Astrocyte (in vitro differentiated cells and primary cell): ENCODE results near the gene NKX1-1. TPM values are rescaled to one million over a fixed set of nuclear protein-coding genes. Genes with fewer than 3 reads are reported as not detected.

Experiments
- DNase-seq: peaks from one replicate; pipeline ENCODE4 v3.0.0-alpha.2; 2010; ENCODE audit warnings: low read depth
- FAIRE-seq: peaks from 2 replicates; lab custom pipeline; 2011; peaks lifted over from hg19 to GRCh38; lab: Jason Lieb, UNC
- H2AFZ ChIP-seq: 2 replicates; pipeline ENCODE4 v1.6.0; 2012; ENCODE audit warnings: low read depth, low read length, inconsistent platforms
- H3K27ac ChIP-seq: 2 replicates; pipeline ENCODE4 v1.5.1; 2011; ENCODE audit warnings: low read depth, low read length, inconsistent platforms
- H3K27me3 ChIP-seq: 2 replicates; pipeline ENCODE4 v1.6.0; 2011; ENCODE audit warnings: low read length, inconsistent platforms; ENCODE audit not compliant: insufficient read depth
- H3K36me3 ChIP-seq: 2 replicates; pipeline ENCODE4 v1.5.1; 2011; ENCODE audit warnings: low read length, inconsistent platforms; ENCODE audit not compliant: insufficient read depth
- H3K4me1 ChIP-seq: 2 replicates; pipeline ENCODE4 v1.5.1; 2011; ENCODE audit warnings: low read length, inconsistent platforms; ENCODE audit not compliant: insufficient read depth
- H3K4me2 ChIP-seq: 2 replicates; pipeline ENCODE4 v1.6.0; 2012; ENCODE audit warnings: low read length, inconsistent platforms
- H3K4me3 ChIP-seq: 2 replicates; pipeline ENCODE4 v1.5.1; 2011; ENCODE audit warnings: low read depth, mild to moderate bottlenecking, low read length, inconsistent platforms; ENCODE audit not compliant: insufficient read depth
- H3K79me2 ChIP-seq: 2 replicates; pipeline ENCODE4 v1.6.0; 2012; ENCODE audit warnings: mild to moderate bottlenecking, low read length, inconsistent platforms; ENCODE audit not compliant: insufficient read depth
- H3K9ac ChIP-seq: 2 replicates; pipeline ENCODE4 v1.6.0; 2012; ENCODE audit warnings: mild to moderate bottlenecking, low read length, inconsistent platforms
- H3K9me3 ChIP-seq: 2 replicates; pipeline ENCODE4 v1.5.1; 2012; ENCODE audit warnings: low read depth, mild to moderate bottlenecking, low read length, inconsistent platforms; ENCODE audit not compliant: insufficient read depth
- H4K20me1 ChIP-seq: 2 replicates; pipeline ENCODE4 v1.6.0; 2012; ENCODE audit warnings: low read length, inconsistent platforms; ENCODE audit not compliant: insufficient read depth
- H3K27ac Mint-ChIP-seq: one replicate; pipeline ENCODE4 v1.8.0; 2021; ENCODE audit warnings: mild to moderate bottlenecking, mixed read lengths; ENCODE audit not compliant: unreplicated experiment
- H3K27me3 Mint-ChIP-seq: one replicate; pipeline ENCODE4 v1.8.0; 2021; ENCODE audit warnings: low read depth, mixed read lengths; ENCODE audit not compliant: unreplicated experiment
- H3K36me3 Mint-ChIP-seq: one replicate; pipeline ENCODE4 v1.8.0; 2021; ENCODE audit warnings: low read depth, mixed read lengths; ENCODE audit not compliant: unreplicated experiment
- H3K4me1 Mint-ChIP-seq: one replicate; pipeline ENCODE4 v1.8.0; 2021; ENCODE audit warnings: low read depth, mixed read lengths; ENCODE audit not compliant: unreplicated experiment
- H3K4me3 Mint-ChIP-seq: one replicate; pipeline ENCODE4 v1.8.0; 2021; ENCODE audit warnings: mild to moderate bottlenecking, moderate library complexity, mixed read lengths; ENCODE audit not compliant: unreplicated experiment
- H3K9me3 Mint-ChIP-seq: one replicate; pipeline ENCODE4 v1.8.0; 2021; ENCODE audit warnings: mild to moderate bottlenecking, mixed read lengths; ENCODE audit not compliant: unreplicated experiment
- EZH2 ChIP-seq: IDR thresholded peaks from 2 replicates; pipeline ENCODE4 v1.6.1; 2012; ENCODE audit warnings: mild to moderate bottlenecking, low read length, inconsistent platforms; ENCODE audit not compliant: insufficient read depth
- total RNA-seq: library from RNA; stranded (reverse); gene quantifications from 2 replicates; pipeline ENCODE4 v1.2.1, GENCODE V29; 2021
- TF ChIP-seq, protein P1 (sequence below): IDR thresholded peaks from 2 replicates; pipeline ENCODE4 v1.5.1; 2011; ENCODE audit warnings: low read depth, mild to moderate bottlenecking, inconsistent platforms, low read length, moderate library complexity; ENCODE audit not compliant: insufficient read depth

NKX1-1 gene
- total RNA-seq, 1 donor from 2014 or later: not detected

DNA sequence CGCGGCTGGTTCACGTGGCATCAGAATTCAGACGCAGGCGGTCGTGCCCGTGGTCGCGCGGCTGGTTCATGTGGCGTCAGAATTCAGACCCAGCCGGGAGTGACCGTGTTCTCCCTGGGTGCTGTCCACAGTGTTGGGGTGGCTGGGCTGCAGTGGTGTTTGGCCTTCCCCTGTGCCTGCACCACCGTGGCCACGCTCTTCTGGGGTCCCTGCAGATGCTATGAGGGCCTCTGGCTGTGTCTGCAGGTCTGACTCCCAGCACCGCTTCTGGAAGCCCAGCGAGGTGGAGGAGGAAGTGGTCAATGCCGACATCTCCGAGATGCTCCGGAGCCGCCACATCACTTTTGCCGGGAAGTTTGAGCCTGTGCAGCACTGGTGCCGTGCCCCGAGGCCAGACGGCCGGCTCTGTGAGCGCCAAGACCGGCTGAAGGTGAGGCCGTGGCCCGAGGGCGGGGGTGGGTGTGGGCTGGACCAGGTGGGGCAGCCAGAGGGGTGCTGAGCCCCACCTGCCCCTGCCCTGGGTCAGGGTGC lies 26.4 kb downstream of the NKX1-1 start:
- no peaks in the 10 kb centered on the region for H3K4me1 ChIP-seq

DNA sequence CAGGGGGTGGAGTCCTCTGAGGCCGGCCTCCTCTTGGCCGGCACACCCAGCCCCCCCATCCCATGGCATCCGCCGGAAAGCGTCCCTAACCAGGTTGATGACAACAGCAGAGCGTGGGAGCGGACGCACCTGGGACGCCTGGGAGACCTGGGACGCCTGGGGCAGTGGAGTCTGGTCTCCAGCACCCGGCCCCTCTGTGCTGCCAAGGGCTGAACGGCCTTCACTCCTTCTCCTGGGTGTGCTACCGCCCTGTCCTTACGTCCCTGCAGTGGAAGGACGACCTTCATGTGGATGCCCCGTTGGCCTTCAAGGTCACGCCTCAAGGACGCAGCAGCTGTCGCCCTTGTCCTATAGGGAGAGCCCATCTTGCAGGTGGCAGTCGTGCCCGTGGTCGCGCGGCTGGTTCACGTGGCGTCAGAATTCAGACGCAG lies 26.9 kb downstream of the NKX1-1 start:
- H3K36me3 ChIP-seq: no peaks in the 10 kb centered on the region
- Mint-ChIP-seq H3K36me3 (peaks cover 3% of the 10 kb centered on the region), H3K27ac (no peak overlapping the region), H3K4me1 (no peaks in the 10 kb centered on the region), H3K9me3 (no peaks in the 10 kb centered on the region), H3K27me3 (no peaks in the 10 kb centered on the region), H3K4me3 (no peak overlapping the region)
- H3K4me3 ChIP-seq: no peak overlapping the region
- no peak overlapping the region for H3K4me2 ChIP-seq
- DNase-seq (no peak), FAIRE-seq (no peak)
- H4K20me1 ChIP-seq: no peaks in the 10 kb centered on the region
- TF ChIP-seq, protein P1, sequence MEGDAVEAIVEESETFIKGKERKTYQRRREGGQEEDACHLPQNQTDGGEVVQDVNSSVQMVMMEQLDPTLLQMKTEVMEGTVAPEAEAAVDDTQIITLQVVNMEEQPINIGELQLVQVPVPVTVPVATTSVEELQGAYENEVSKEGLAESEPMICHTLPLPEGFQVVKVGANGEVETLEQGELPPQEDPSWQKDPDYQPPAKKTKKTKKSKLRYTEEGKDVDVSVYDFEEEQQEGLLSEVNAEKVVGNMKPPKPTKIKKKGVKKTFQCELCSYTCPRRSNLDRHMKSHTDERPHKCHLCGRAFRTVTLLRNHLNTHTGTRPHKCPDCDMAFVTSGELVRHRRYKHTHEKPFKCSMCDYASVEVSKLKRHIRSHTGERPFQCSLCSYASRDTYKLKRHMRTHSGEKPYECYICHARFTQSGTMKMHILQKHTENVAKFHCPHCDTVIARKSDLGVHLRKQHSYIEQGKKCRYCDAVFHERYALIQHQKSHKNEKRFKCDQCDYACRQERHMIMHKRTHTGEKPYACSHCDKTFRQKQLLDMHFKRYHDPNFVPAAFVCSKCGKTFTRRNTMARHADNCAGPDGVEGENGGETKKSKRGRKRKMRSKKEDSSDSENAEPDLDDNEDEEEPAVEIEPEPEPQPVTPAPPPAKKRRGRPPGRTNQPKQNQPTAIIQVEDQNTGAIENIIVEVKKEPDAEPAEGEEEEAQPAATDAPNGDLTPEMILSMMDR: no peak
- no peak for TF ChIP-seq EZH2
- H3K4me1 ChIP-seq: no peaks in the 10 kb centered on the region
- no peak overlapping the region for H3K27ac ChIP-seq
- H3K9me3 ChIP-seq: no peaks in the 10 kb centered on the region
- no peak overlapping the region for H3K9ac ChIP-seq
- H3K79me2 ChIP-seq: no peaks in the 10 kb centered on the region
- H3K27me3 ChIP-seq: no peaks in the 10 kb centered on the region
- no peak overlapping the region for H2AFZ ChIP-seq

More for the DNA sequence above, 26.4 kb downstream of the NKX1-1 start:
- Histone ChIP-seq H3K4me2 (no peak overlapping the region), H3K79me2 (no peaks in the 10 kb centered on the region), H3K4me3 (no peak overlapping the region), H4K20me1 (no peaks in the 10 kb centered on the region), H3K27ac (no peak overlapping the region), H3K27me3 (no peaks in the 10 kb centered on the region), H2AFZ (no peak overlapping the region), H3K9me3 (no peaks in the 10 kb centered on the region), H3K36me3 (no peaks in the 10 kb centered on the region), H3K9ac (no peak overlapping the region)
- Mint-ChIP-seq H3K27ac (no peak overlapping the region), H3K9me3 (no peaks in the 10 kb centered on the region), H3K36me3 (peaks cover 3% of the 10 kb centered on the region), H3K4me3 (no peak overlapping the region), H3K27me3 (no peaks in the 10 kb centered on the region), H3K4me1 (no peaks in the 10 kb centered on the region)
- FAIRE-seq: no peak
- TF ChIP-seq, protein P1: no peak
- no peak for TF ChIP-seq EZH2
- DNase-seq: no peak

DNA sequence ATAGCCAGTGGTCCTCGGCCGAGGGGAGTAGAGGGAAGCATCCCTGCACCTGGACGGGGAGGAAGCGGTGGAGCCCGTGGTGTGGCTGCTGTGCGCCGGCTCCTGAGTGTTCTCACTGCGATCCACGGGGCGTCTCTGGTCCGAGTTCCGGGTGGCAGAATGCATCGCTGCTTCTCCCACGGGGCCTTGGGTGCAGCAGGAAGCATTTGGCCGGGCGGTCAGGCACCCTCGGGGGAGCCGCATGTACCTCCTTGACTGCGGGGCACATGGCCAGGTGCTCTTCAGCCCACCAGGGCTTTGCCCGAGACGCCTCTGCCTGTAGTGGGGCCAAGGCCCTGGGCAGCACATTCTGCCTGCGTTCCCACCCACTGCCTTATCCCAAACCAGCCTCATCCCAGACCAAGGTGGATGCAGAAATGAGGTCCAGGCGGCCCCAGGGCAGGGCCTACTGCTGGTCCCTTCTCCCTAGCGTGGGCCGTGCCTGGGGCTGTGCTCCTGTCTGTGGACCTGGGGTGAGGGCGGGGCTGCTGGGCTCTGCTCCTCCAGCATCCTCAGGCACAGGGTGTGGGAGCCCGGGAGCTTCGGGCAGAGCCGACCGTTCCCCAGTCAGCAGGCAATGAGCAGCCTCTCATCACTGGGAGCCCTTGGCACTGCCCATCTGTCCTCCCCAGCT lies 27.5 kb downstream of the NKX1-1 start:
- no peak for DNase-seq
- Mint-ChIP-seq H3K27ac (no peak overlapping the region), H3K36me3 (peaks cover 6% of the 10 kb centered on the region), H3K4me1 (no peaks in the 10 kb centered on the region), H3K9me3 (no peaks in the 10 kb centered on the region), H3K27me3 (no peaks in the 10 kb centered on the region), H3K4me3 (no peak overlapping the region)
- Histone ChIP-seq H3K79me2 (no peaks in the 10 kb centered on the region), H3K4me2 (no peak overlapping the region), H3K36me3 (no peaks in the 10 kb centered on the region), H3K9me3 (no peaks in the 10 kb centered on the region), H3K4me3 (no peak overlapping the region), H3K4me1 (no peaks in the 10 kb centered on the region), H3K27me3 (no peaks in the 10 kb centered on the region), H2AFZ (no peak overlapping the region), H3K9ac (no peak overlapping the region), H4K20me1 (no peaks in the 10 kb centered on the region), H3K27ac (no peak overlapping the region)
- no peak for TF ChIP-seq EZH2
- TF ChIP-seq, protein P1: no peak
- FAIRE-seq: no peak
